Muscle layer of duodenum (tissue), 2 donors: ENCODE data around the gene TAF5L.

ENCODE experiments used
- H3K27ac ChIP-seq: one replicate; pipeline ENCODE4 v1.7.0; 2013; ENCODE audit warnings: mild to moderate bottlenecking, low read length
- H3K27me3 ChIP-seq: one replicate; pipeline ENCODE4 v1.7.0; 2013; ENCODE audit warnings: low read depth, mild to moderate bottlenecking, control low read depth, low read length
- H3K36me3 ChIP-seq, 2 donors: one replicate each; pipeline ENCODE4 v1.7.0; 2013; ENCODE audit warnings: low read length in 2 of 2, control low read depth in 1 of 2, mild to moderate bottlenecking in 1 of 2; ENCODE audit not compliant: insufficient read depth in 2 of 2, control insufficient read depth in 1 of 2
- H3K4me1 ChIP-seq, 2 donors: one replicate each; pipeline ENCODE4 v1.7.0; 2013; ENCODE audit warnings: low read length in 2 of 2, mild to moderate bottlenecking in 2 of 2, control low read depth in 1 of 2, moderate library complexity in 1 of 2; ENCODE audit not compliant: insufficient read depth in 2 of 2, control insufficient read depth in 1 of 2
- H3K4me3 ChIP-seq, 2 donors: one replicate each; pipeline ENCODE4 v1.7.0; 2013; ENCODE audit warnings: low read length in 2 of 2, low read depth in 1 of 2, mild to moderate bottlenecking in 1 of 2
- H3K9me3 ChIP-seq, 2 donors: one replicate each; pipeline ENCODE4 v1.7.0; 2013; ENCODE audit warnings: low read length in 2 of 2, control low read depth in 1 of 2, mild to moderate bottlenecking in 1 of 2; ENCODE audit not compliant: control insufficient read depth in 1 of 2
- donor health status: healthy.

TAF5L gene

GRCh38 chr1:229642376-229642775 is 16.5 kb upstream of the TAF5L start:
- H3K27me3 ChIP-seq = no peaks in the 10 kb centered on the region
- H3K36me3 ChIP-seq = peaks cover 24 to 54% of the 10 kb centered on the region in 2 donors
- H3K27ac ChIP-seq = no peak overlapping the region
- no peaks in the 10 kb centered on the region for H3K4me1 ChIP-seq
- H3K9me3 ChIP-seq = no peaks in the 10 kb centered on the region
- no peak overlapping the region for H3K4me3 ChIP-seq

GRCh38 chr1:229641306-229641705 is 15.4 kb upstream of the TAF5L start:
- no peaks in the 10 kb centered on the region for H3K4me1 ChIP-seq
- H3K4me3 ChIP-seq = no peak overlapping the region
- no peaks in the 10 kb centered on the region for H3K27me3 ChIP-seq
- H3K36me3 ChIP-seq = peaks cover 24 to 54% of the 10 kb centered on the region in 2 donors
- H3K9me3 ChIP-seq = no peaks in the 10 kb centered on the region
- no peak overlapping the region for H3K27ac ChIP-seq

DNA sequence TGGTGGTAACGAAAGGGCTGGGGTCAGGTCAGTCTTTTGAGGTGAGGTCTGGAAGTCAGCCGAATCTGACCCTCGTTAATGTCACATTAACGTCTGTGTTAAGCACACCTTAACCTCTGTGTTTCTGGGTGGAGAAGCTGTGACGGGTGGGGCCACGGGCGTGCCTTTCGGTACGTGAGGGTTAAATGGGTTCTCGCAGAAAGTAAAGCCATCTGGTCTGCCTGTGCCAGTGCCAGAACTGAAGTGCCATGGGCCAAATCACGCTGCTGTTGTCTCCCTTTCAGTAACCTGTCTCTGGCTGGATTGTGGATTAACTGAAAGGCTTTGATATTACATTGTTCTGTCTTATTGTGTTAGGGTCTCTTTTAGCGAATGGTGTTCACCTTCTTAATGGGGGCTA is 14.5 kb upstream of the TAF5L start:
- H3K4me1 ChIP-seq = no peaks in the 10 kb centered on the region
- no peak overlapping the region for H3K4me3 ChIP-seq
- no peak overlapping the region for H3K27ac ChIP-seq
- no peaks in the 10 kb centered on the region for H3K27me3 ChIP-seq
- no peaks in the 10 kb centered on the region for H3K9me3 ChIP-seq
- peaks cover 25 to 55% of the 10 kb centered on the region in 2 donors for H3K36me3 ChIP-seq

DNA sequence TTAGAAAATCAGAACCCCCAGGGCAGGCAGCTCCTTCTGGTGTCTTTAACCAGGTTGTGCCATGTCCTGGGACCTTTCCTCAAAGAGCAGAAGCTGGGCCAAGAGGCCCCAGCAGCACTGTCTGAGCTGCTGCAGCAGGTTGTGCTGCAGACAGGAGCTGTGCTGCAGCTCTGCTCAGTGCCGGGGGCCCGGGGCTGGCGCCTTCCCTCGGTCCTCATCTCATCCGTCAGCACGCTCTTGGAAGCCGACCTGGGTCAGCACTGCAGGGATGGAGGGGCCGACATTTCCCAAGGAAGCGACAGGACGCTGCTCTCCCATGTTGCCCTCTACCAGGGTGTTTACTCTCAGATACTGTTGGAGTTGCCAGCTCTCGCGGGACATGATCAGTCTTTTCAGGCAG is 11.8 kb upstream of the TAF5L start:
- Histone ChIP-seq H3K4me3 (no peak overlapping the region), H3K4me1 (no peaks in the 10 kb centered on the region), H3K36me3 (peaks cover 33 to 54% of the 10 kb centered on the region in 2 donors), H3K27ac (no peak overlapping the region), H3K9me3 (no peaks in the 10 kb centered on the region), H3K27me3 (no peaks in the 10 kb centered on the region)

- Histone ChIP-seq H3K4me1 (no peaks in the 10 kb centered on the region), H3K27me3 (no peaks in the 10 kb centered on the region), H3K9me3 (no peaks in the 10 kb centered on the region), H3K27ac (no peak overlapping the region), H3K36me3 (peaks cover 33 to 51% of the 10 kb centered on the region in 2 donors), H3K4me3 (no peak overlapping the region)
Observed at GRCh38 chr1:229636042-229636441, 10.1 kb upstream of the TAF5L start.

- H3K27me3 ChIP-seq = no peaks in the 10 kb centered on the region
- H3K9me3 ChIP-seq = no peaks in the 10 kb centered on the region
- peaks cover 25 to 29% of the 10 kb centered on the region in 2 donors for H3K36me3 ChIP-seq
- no peak overlapping the region for H3K4me3 ChIP-seq
- H3K4me1 ChIP-seq = peaks cover 6 to 7% of the 10 kb centered on the region in 2 donors
- H3K27ac ChIP-seq = no peak overlapping the region
Observed at GRCh38 chr1:229631966-229632365, 6.0 kb upstream of the TAF5L start.

DNA sequence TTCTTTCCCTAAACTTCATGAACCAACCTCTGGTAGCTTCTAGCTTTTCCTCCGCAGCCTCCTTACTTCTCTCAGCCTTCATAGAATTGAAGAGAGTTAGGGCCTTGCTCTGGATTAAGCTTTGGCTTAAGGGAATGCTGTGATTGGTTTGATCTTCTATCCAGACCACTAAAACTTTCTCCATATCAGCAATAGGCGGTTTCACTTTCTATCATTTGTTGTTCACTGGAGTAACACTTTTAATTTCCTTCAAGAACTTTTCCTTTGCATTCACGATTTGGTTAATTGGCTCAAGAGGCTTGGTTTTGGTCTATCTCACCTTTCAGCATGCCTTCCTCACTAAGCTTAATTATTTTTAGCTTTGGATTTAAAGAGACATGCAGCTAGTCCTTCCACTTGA is 5.2 kb upstream of the TAF5L start:
- Histone ChIP-seq H3K4me1 (peaks cover 6 to 10% of the 10 kb centered on the region in 2 donors), H3K36me3 (peaks cover 17 to 21% of the 10 kb centered on the region in 2 donors), H3K4me3 (no peak overlapping the region), H3K27me3 (no peaks in the 10 kb centered on the region), H3K9me3 (no peaks in the 10 kb centered on the region), H3K27ac (no peak overlapping the region)

GRCh38 chr1:229629261-229629660 is 3.3 kb upstream of the TAF5L start:
- Histone ChIP-seq H3K4me3 (no peak overlapping the region), H3K27ac (no peak overlapping the region), H3K27me3 (no peaks in the 10 kb centered on the region), H3K36me3 (peaks cover 0 to 2% of the 10 kb centered on the region in 2 donors), H3K9me3 (no peaks in the 10 kb centered on the region), H3K4me1 (peaks cover 8 to 16% of the 10 kb centered on the region in 2 donors)

DNA sequence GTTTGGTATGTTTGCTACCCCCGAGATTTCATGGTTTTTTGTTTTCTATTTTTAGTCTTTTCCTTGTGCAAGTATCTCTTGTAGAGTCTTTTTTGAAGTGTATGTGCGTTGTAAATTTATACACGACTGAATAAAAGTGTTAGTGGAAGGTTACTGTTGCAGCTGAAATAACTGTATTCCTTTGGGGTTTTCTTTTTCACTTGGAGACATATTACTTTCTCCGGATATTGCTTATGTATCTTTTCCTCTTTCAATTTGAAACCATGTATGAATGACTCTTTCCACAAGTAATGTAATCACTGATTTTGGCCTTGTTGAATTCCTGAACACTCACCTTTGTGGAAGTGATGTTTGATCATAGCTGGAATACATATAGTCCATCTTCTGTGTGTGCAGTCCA is 1.1 kb upstream of the TAF5L start:
- peak overlapping the region; percentile 40 for H3K27ac ChIP-seq
- no peaks in the 10 kb centered on the region for H3K36me3 ChIP-seq
- peaks cover 14 to 26% of the 10 kb centered on the region in 2 donors for H3K4me1 ChIP-seq
- H3K9me3 ChIP-seq = no peaks in the 10 kb centered on the region
- H3K27me3 ChIP-seq = no peaks in the 10 kb centered on the region
- H3K4me3 ChIP-seq = peak overlapping the region; percentile 91

DNA sequence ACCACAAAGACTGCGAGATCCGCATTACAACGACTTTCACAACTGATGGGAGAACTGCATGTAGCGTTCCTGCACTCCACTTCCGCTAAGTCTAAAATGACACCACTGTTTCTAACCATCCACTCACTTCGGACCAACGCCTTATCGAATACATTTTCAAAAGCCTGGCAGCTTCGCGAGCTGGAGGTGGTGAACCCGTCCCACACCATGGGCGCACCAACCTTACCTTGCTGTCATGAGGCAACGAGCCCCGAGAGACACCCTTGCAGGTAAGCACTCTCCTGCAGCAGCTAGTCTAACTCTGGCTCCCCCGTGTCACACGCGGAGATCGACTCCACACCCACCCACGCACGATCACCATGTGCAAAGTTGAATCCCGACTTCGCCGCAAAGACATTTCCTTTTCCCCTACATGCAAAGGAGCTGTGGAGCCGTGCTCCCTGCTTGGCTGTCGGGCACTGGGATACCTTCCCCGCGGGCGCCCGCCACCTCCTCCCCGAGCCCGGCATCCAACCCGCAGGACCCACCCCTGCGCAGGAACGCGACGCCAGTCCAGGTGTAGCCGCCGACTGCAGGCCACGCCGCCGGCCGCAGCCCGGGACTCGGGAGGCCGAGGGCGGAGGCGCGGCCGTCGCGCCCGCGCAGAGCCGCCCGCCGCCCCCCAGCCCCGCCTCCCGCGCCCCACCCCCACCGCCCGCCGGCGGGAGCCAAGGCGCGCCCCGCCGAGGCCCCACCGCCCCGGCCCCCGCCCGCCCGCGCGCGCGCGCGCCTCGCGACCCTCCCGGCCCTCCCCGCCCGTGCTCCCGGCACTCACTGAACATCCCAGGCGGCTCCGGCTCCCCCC is 629 bp downstream of the TAF5L start:
- no peaks in the 10 kb centered on the region for H3K9me3 ChIP-seq
- H3K36me3 ChIP-seq = no peaks in the 10 kb centered on the region
- peaks cover 14 to 26% of the 10 kb centered on the region in 2 donors for H3K4me1 ChIP-seq
- peak overlapping the region; percentile 80 to 91 for H3K4me3 ChIP-seq
- H3K27me3 ChIP-seq = no peaks in the 10 kb centered on the region
- peak overlapping the region; percentile 37 for H3K27ac ChIP-seq

DNA sequence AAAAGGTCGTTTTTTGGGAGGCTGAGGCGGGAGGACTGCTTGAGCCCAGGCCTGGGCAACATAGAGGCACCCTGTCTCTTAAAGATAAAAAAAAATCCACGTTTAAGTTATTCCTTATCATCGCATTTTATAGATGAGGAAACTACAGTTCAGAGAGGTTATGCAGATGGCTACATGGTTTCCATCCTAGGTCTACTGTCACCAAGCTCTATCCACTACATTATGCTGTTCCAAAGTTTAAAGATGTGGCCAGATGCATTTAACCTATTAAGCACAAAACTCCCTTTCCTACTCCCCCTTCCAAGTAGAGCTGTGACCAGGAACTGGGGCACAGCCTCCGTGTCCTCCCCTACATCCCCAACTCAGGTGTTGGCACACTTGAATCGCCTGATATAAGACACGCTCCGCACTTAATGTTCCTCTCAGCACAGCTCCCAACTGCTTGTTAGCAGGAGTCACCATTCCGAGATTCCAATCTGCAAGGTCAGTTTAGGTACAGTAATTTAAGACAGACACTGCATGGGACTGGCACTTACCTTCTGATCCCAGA is 1.3 kb downstream of the TAF5L start:
- peak overlapping the region; percentile 37 for H3K27ac ChIP-seq
- H3K27me3 ChIP-seq = no peaks in the 10 kb centered on the region
- H3K36me3 ChIP-seq = no peaks in the 10 kb centered on the region
- H3K4me3 ChIP-seq = peak overlapping the region; percentile 72 to 80
- peaks cover 14 to 26% of the 10 kb centered on the region in 2 donors for H3K4me1 ChIP-seq
- no peaks in the 10 kb centered on the region for H3K9me3 ChIP-seq
